ENCODE measurements around the gene NIPAL4.
"Not testable (repeated sequence)": the region's sequence is repeated elsewhere in the genome, so short reads cannot be mapped to it uniquely, and the experiment has no call there.

The NIPAL4 gene

DNA sequence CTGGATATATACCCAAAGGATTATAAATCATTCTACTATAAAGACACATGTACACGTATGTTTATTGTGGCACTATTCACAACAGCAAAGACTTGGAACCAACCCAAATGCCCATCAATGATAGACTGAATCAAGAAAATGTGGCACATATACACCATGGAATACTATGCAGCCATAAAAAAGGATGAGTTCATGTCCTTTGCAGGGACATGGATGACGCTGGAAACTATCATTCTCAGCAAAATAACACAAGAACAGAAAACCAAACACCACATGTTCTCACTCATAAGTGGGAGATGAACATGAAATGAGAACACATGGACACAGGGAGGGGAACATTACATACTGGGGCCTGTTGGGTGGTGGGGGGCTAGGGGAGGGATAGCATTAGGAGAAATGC, 22.7 kb downstream of the NIPAL4 start:
- not testable (repeated sequence) for H3K4me3 ChIP-seq (ENCODE audit: insufficient read depth, low read depth, low read length, poor library complexity, severe bottlenecking); H3K27me3 ChIP-seq (replicated peaks; ENCODE audit: control insufficient read depth, insufficient read depth, low read length, poor library complexity, severe bottlenecking); DNase-seq; H3K9me3 ChIP-seq (ENCODE audit: control insufficient read depth, low read length); H3K27ac ChIP-seq (ENCODE audit: insufficient read depth, low read length, poor library complexity, severe bottlenecking)
- H3K4me1 ChIP-seq (ENCODE audit: control insufficient read depth, insufficient read depth, low read length, poor library complexity, severe bottlenecking): peaks cover 18% of the 10 kb centered on the region
- H3K36me3 ChIP-seq (ENCODE audit: control insufficient read depth, insufficient read depth, low read length): peaks cover 64% of the 10 kb centered on the region

DNA sequence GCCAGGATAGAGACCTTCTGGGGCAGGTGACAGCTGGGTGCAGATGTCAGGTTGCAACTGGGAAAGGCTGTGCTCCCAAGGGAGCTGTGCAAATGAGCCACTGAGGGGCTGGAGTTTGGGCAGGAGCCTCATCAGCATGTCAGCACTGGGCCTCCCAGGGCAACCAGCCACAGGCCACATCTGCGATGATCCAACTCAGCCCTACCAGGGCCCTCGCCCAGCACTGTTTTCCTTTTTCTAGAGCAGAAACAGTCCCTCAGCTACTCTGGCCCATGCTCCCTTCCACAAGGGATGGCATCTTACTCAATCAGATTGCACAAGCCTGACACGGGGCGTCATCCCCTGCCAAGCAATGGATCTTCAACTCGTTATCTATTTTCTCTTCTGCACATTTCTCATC, 24.8 kb downstream of the NIPAL4 start:
- Histone ChIP-seq H3K36me3 (ENCODE audit: control insufficient read depth, insufficient read depth, low read length) (peaks cover 75% of the 10 kb centered on the region), H3K27me3 (replicated peaks; ENCODE audit: control insufficient read depth, insufficient read depth, low read length, poor library complexity, severe bottlenecking) (no peaks in the 10 kb centered on the region), H3K4me1 (ENCODE audit: control insufficient read depth, insufficient read depth, low read length, poor library complexity, severe bottlenecking) (peaks cover 25% of the 10 kb centered on the region), H3K9me3 (ENCODE audit: control insufficient read depth, low read length) (no peaks in the 10 kb centered on the region), H3K27ac (ENCODE audit: insufficient read depth, low read length, poor library complexity, severe bottlenecking) (no peak overlapping the region), H3K4me3 (ENCODE audit: insufficient read depth, low read depth, low read length, poor library complexity, severe bottlenecking) (no peak overlapping the region)
- no peak for DNase-seq

GRCh38 chr5:157485340-157485739, 25.3 kb downstream of the NIPAL4 start:
- H3K4me3 ChIP-seq (ENCODE audit: insufficient read depth, low read depth, low read length, poor library complexity, severe bottlenecking): no peak overlapping the region
- no peaks in the 10 kb centered on the region for H3K9me3 ChIP-seq (ENCODE audit: control insufficient read depth, low read length)
- H3K4me1 ChIP-seq (ENCODE audit: control insufficient read depth, insufficient read depth, low read length, poor library complexity, severe bottlenecking): peaks cover 25% of the 10 kb centered on the region
- no peaks in the 10 kb centered on the region for H3K27me3 ChIP-seq (replicated peaks; ENCODE audit: control insufficient read depth, insufficient read depth, low read length, poor library complexity, severe bottlenecking)
- DNase-seq: no peak
- no peak overlapping the region for H3K27ac ChIP-seq (ENCODE audit: insufficient read depth, low read length, poor library complexity, severe bottlenecking)
- H3K36me3 ChIP-seq (ENCODE audit: control insufficient read depth, insufficient read depth, low read length): peaks cover 80% of the 10 kb centered on the region

DNA sequence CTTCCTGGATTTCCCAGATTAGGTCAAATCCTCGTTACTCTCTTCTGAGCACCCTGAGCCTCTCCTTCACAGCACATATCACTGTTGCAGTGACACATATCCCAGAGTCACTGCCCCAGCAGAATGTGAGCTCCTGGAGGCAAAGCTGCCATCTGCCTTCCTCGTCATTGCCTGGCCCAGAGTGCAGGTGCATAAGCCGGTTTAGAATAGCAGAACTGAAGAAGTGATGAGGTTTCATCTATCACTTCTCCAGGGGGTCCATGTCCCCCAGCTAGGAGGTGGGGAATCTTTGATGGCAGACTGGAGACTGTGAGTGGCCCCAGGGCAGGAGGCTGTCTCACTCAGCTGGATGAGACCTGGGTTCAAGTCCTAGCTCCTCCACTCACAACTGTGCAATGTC, 25.8 kb downstream of the NIPAL4 start:
- H3K36me3 ChIP-seq (ENCODE audit: control insufficient read depth, insufficient read depth, low read length): peaks cover 78% of the 10 kb centered on the region
- peak overlapping the region; percentile 13 for H3K27ac ChIP-seq (ENCODE audit: insufficient read depth, low read length, poor library complexity, severe bottlenecking)
- no peaks in the 10 kb centered on the region for H3K27me3 ChIP-seq (replicated peaks; ENCODE audit: control insufficient read depth, insufficient read depth, low read length, poor library complexity, severe bottlenecking)
- DNase-seq: no peak
- H3K9me3 ChIP-seq (ENCODE audit: control insufficient read depth, low read length): no peaks in the 10 kb centered on the region
- no peak overlapping the region for H3K4me3 ChIP-seq (ENCODE audit: insufficient read depth, low read depth, low read length, poor library complexity, severe bottlenecking)
- H3K4me1 ChIP-seq (ENCODE audit: control insufficient read depth, insufficient read depth, low read length, poor library complexity, severe bottlenecking): peaks cover 23% of the 10 kb centered on the region

DNA sequence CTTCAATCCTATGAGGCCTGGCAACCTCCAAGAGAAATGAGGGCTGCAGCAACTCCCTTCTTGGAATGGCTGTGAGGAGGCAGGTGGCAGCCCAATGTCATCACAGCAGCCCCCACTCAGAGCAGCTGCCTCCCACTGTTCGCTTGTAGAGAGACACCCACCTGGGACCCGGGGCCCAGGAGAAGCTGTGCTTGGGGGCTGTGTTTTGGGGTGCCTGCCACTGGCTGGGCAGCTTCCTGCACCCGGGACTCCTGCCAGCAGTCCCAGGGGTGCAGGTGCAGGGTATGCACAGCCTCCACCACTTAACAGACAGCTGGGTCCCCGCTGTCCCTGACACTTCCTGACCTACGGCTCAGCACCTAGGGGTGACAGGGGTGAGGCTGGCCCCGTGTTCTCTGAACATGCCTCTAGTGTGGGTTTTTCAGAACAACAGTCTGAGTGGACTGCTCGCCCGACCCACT, 26.2 kb downstream of the NIPAL4 start:
- Histone ChIP-seq H3K27me3 (replicated peaks; ENCODE audit: control insufficient read depth, insufficient read depth, low read length, poor library complexity, severe bottlenecking) (no peaks in the 10 kb centered on the region), H3K27ac (ENCODE audit: insufficient read depth, low read length, poor library complexity, severe bottlenecking) (peak overlapping the region; percentile 13), H3K9me3 (ENCODE audit: control insufficient read depth, low read length) (no peaks in the 10 kb centered on the region), H3K4me1 (ENCODE audit: control insufficient read depth, insufficient read depth, low read length, poor library complexity, severe bottlenecking) (peaks cover 19% of the 10 kb centered on the region), H3K36me3 (ENCODE audit: control insufficient read depth, insufficient read depth, low read length) (peaks cover 82% of the 10 kb centered on the region), H3K4me3 (ENCODE audit: insufficient read depth, low read depth, low read length, poor library complexity, severe bottlenecking) (no peak overlapping the region)
- no peak for DNase-seq

DNA sequence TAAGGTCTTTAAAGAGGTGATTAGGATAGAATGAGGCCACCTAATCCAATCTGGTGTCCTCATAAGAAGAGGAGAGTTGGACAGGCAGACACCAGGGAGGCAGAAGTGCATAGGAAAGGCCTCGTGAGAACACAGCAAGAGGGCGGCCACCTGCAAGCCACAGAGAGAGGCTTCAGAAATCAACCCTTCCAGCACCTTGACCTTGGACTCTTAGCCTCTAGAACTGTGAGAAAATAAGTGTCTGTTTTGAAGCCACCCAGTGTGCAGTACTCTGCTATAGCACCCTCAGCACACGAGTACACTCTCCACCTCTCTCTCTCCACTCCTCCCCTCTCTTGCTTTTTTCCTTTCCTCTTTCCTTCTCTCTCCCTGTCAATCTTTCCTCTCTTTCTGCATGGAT, 26.8 kb downstream of the NIPAL4 start:
- no peaks in the 10 kb centered on the region for H3K27me3 ChIP-seq (replicated peaks; ENCODE audit: control insufficient read depth, insufficient read depth, low read length, poor library complexity, severe bottlenecking)
- H3K36me3 ChIP-seq (ENCODE audit: control insufficient read depth, insufficient read depth, low read length): peaks cover 81% of the 10 kb centered on the region
- no peaks in the 10 kb centered on the region for H3K9me3 ChIP-seq (ENCODE audit: control insufficient read depth, low read length)
- peak overlapping the region; percentile 4 for H3K27ac ChIP-seq (ENCODE audit: insufficient read depth, low read length, poor library complexity, severe bottlenecking)
- H3K4me3 ChIP-seq (ENCODE audit: insufficient read depth, low read depth, low read length, poor library complexity, severe bottlenecking): no peak overlapping the region
- H3K4me1 ChIP-seq (ENCODE audit: control insufficient read depth, insufficient read depth, low read length, poor library complexity, severe bottlenecking): peaks cover 15% of the 10 kb centered on the region
- no peak for DNase-seq

- peaks cover 81% of the 10 kb centered on the region for H3K36me3 ChIP-seq (ENCODE audit: control insufficient read depth, insufficient read depth, low read length)
- H3K4me3 ChIP-seq (ENCODE audit: insufficient read depth, low read depth, low read length, poor library complexity, severe bottlenecking): no peak overlapping the region
- H3K27ac ChIP-seq (ENCODE audit: insufficient read depth, low read length, poor library complexity, severe bottlenecking): no peak overlapping the region
- no peaks in the 10 kb centered on the region for H3K9me3 ChIP-seq (ENCODE audit: control insufficient read depth, low read length)
- no peaks in the 10 kb centered on the region for H3K27me3 ChIP-seq (replicated peaks; ENCODE audit: control insufficient read depth, insufficient read depth, low read length, poor library complexity, severe bottlenecking)
- DNase-seq: no peak
- peaks cover 15% of the 10 kb centered on the region for H3K4me1 ChIP-seq (ENCODE audit: control insufficient read depth, insufficient read depth, low read length, poor library complexity, severe bottlenecking)
Measured at GRCh38 chr5:157487358-157487757, 27.3 kb downstream of the NIPAL4 start.

GRCh38 chr5:157491471-157491995, 31.5 kb downstream of the NIPAL4 start:
- H3K27me3 ChIP-seq (replicated peaks; ENCODE audit: control insufficient read depth, insufficient read depth, low read length, poor library complexity, severe bottlenecking): no peaks in the 10 kb centered on the region
- no peak overlapping the region for H3K27ac ChIP-seq (ENCODE audit: insufficient read depth, low read length, poor library complexity, severe bottlenecking)
- DNase-seq: no peak
- no peak overlapping the region for H3K4me3 ChIP-seq (ENCODE audit: insufficient read depth, low read depth, low read length, poor library complexity, severe bottlenecking)
- H3K4me1 ChIP-seq (ENCODE audit: control insufficient read depth, insufficient read depth, low read length, poor library complexity, severe bottlenecking): peaks cover 15% of the 10 kb centered on the region
- H3K9me3 ChIP-seq (ENCODE audit: control insufficient read depth, low read length): no peaks in the 10 kb centered on the region
- peaks cover 76% of the 10 kb centered on the region for H3K36me3 ChIP-seq (ENCODE audit: control insufficient read depth, insufficient read depth, low read length)

GRCh38 chr5:157492886-157493285, 32.9 kb downstream of the NIPAL4 start:
- Histone ChIP-seq H3K27ac (ENCODE audit: insufficient read depth, low read length, poor library complexity, severe bottlenecking) (no peak overlapping the region), H3K9me3 (ENCODE audit: control insufficient read depth, low read length) (no peaks in the 10 kb centered on the region), H3K36me3 (ENCODE audit: control insufficient read depth, insufficient read depth, low read length) (peaks cover 79% of the 10 kb centered on the region), H3K4me3 (ENCODE audit: insufficient read depth, low read depth, low read length, poor library complexity, severe bottlenecking) (no peak overlapping the region), H3K4me1 (ENCODE audit: control insufficient read depth, insufficient read depth, low read length, poor library complexity, severe bottlenecking) (peaks cover 5% of the 10 kb centered on the region), H3K27me3 (replicated peaks; ENCODE audit: control insufficient read depth, insufficient read depth, low read length, poor library complexity, severe bottlenecking) (no peaks in the 10 kb centered on the region)
- no peak for DNase-seq

- no peaks in the 10 kb centered on the region for H3K27me3 ChIP-seq (replicated peaks; ENCODE audit: control insufficient read depth, insufficient read depth, low read length, poor library complexity, severe bottlenecking)
- no peak for DNase-seq
- H3K36me3 ChIP-seq (ENCODE audit: control insufficient read depth, insufficient read depth, low read length): peaks cover 77% of the 10 kb centered on the region
- H3K4me3 ChIP-seq (ENCODE audit: insufficient read depth, low read depth, low read length, poor library complexity, severe bottlenecking): no peak overlapping the region
- no peak overlapping the region for H3K27ac ChIP-seq (ENCODE audit: insufficient read depth, low read length, poor library complexity, severe bottlenecking)
- H3K4me1 ChIP-seq (ENCODE audit: control insufficient read depth, insufficient read depth, low read length, poor library complexity, severe bottlenecking): no peaks in the 10 kb centered on the region
- no peaks in the 10 kb centered on the region for H3K9me3 ChIP-seq (ENCODE audit: control insufficient read depth, low read length)
Measured at GRCh38 chr5:157494178-157494832, 34.3 kb downstream of the NIPAL4 start.

All from effector memory CD4-positive, alpha-beta T cell (primary cell).